ENCODE data around the gene PRDM16. TPM values are rescaled to one million over a fixed set of nuclear protein-coding genes. Genes with fewer than 3 reads are reported as not detected.

PRDM16 gene
- total RNA-seq, 1 experiment from 2014 or later: 5.3 TPM

DNA sequence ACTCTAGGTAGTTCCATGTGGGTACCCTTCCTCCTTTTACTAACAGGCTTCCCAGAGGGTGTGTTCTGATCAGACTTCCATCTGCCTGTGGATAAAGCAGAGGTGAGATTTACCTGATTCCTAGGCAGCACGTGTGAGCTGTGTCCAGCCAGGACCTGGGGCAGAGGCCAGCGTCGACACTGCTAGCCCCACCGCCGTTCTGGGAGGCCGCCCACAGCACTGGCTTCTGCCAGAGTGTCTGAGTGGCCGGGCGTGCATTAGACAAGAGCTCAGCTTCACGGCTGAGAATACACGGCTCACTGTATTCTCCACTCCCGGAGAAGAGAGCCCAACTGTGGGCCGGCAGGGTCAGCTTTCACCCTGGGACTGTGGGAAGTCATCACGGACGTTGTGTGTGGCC is 82.5 kb downstream of the PRDM16 start:
- no TSS peak for BruUV-seq (replicated peaks)
- H3K36me3 Mint-ChIP-seq (ENCODE audit: insufficient read depth, unreplicated experiment): no peaks in the 10 kb centered on the region
- no peaks in the 10 kb centered on the region for H3K4me1 Mint-ChIP-seq (ENCODE audit: low read depth, unreplicated experiment)
- ChIA-PET POLR2A (no interaction called here), CTCF (no interaction called here)
- Histone ChIP-seq H3K9me3 (no peaks in the 10 kb centered on the region), H3K4me1 (no peaks in the 10 kb centered on the region), H3K36me3 (ENCODE audit: control insufficient read depth, insufficient read depth, low read length) (no peaks in the 10 kb centered on the region), H3K27me3 (replicated peaks; ENCODE audit: control insufficient read depth, insufficient read depth, low read length) (no peaks in the 10 kb centered on the region), H3K4me3 (ENCODE audit: low read depth, low read length) (no peak overlapping the region)
- H3K4me3 Mint-ChIP-seq (ENCODE audit: unreplicated experiment): no peak overlapping the region
- H3K27ac Mint-ChIP-seq (ENCODE audit: unreplicated experiment): no peak overlapping the region
- intact Hi-C loops (cut with micrococcal nuclease; ENCODE audit: unreplicated experiment): no loop called here
- DNase-seq: no peak
- TF ChIP-seq, protein P1, sequence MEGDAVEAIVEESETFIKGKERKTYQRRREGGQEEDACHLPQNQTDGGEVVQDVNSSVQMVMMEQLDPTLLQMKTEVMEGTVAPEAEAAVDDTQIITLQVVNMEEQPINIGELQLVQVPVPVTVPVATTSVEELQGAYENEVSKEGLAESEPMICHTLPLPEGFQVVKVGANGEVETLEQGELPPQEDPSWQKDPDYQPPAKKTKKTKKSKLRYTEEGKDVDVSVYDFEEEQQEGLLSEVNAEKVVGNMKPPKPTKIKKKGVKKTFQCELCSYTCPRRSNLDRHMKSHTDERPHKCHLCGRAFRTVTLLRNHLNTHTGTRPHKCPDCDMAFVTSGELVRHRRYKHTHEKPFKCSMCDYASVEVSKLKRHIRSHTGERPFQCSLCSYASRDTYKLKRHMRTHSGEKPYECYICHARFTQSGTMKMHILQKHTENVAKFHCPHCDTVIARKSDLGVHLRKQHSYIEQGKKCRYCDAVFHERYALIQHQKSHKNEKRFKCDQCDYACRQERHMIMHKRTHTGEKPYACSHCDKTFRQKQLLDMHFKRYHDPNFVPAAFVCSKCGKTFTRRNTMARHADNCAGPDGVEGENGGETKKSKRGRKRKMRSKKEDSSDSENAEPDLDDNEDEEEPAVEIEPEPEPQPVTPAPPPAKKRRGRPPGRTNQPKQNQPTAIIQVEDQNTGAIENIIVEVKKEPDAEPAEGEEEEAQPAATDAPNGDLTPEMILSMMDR (IDR thresholded peaks at IDR 0.05; ENCODE audit: insufficient read depth in 1 of 2, low read depth in 1 of 2, low read length in 1 of 2, severe bottlenecking in 1 of 2, unreplicated experiment in 1 of 2): no peak
- H3K9me3 Mint-ChIP-seq (ENCODE audit: unreplicated experiment): no peaks in the 10 kb centered on the region
- H3K27me3 Mint-ChIP-seq (ENCODE audit: insufficient read depth, unreplicated experiment): no peaks in the 10 kb centered on the region

DNA sequence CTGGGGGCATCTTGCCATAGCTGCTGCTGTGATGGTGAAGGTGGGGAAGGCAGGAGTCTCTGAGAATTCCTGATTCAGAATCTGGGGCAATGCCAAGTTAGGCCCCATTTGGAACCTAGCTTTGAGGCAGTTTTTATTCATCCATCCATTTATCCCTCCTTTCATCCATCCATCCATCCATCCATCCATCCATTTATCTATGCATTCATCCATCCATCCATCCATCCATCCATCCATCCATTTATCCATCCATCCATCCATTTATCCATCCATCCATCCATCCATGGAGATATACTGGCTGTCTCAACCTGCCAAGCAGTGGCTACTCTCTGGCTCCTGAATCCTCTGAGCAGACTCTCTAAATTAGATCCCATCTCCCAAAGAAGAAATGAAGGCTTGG is 83.1 kb downstream of the PRDM16 start:
- no peaks in the 10 kb centered on the region for H3K9me3 ChIP-seq
- intact Hi-C loops (cut with micrococcal nuclease; ENCODE audit: unreplicated experiment): no loop called here
- no peaks in the 10 kb centered on the region for H3K4me1 ChIP-seq
- POLR2A ChIA-PET: no interaction called here
- Mint-ChIP-seq H3K36me3 (ENCODE audit: insufficient read depth, unreplicated experiment) (no peaks in the 10 kb centered on the region), H3K27me3 (ENCODE audit: insufficient read depth, unreplicated experiment) (no peaks in the 10 kb centered on the region), H3K9me3 (ENCODE audit: unreplicated experiment) (no peaks in the 10 kb centered on the region), H3K4me3 (ENCODE audit: unreplicated experiment) (no peak overlapping the region), H3K27ac (ENCODE audit: unreplicated experiment) (no peak overlapping the region), H3K4me1 (ENCODE audit: low read depth, unreplicated experiment) (no peaks in the 10 kb centered on the region)
- BruUV-seq (replicated peaks): no TSS peak
- CTCF ChIA-PET: no interaction called here
- H3K27me3 ChIP-seq (replicated peaks; ENCODE audit: control insufficient read depth, insufficient read depth, low read length): no peaks in the 10 kb centered on the region
- H3K4me3 ChIP-seq (ENCODE audit: low read depth, low read length): no peak overlapping the region
- TF ChIP-seq, protein P1 (IDR thresholded peaks at IDR 0.05; ENCODE audit: insufficient read depth in 1 of 2, low read depth in 1 of 2, low read length in 1 of 2, severe bottlenecking in 1 of 2, unreplicated experiment in 1 of 2): no peak
- no peak for DNase-seq
- no peaks in the 10 kb centered on the region for H3K36me3 ChIP-seq (ENCODE audit: control insufficient read depth, insufficient read depth, low read length)

DNA sequence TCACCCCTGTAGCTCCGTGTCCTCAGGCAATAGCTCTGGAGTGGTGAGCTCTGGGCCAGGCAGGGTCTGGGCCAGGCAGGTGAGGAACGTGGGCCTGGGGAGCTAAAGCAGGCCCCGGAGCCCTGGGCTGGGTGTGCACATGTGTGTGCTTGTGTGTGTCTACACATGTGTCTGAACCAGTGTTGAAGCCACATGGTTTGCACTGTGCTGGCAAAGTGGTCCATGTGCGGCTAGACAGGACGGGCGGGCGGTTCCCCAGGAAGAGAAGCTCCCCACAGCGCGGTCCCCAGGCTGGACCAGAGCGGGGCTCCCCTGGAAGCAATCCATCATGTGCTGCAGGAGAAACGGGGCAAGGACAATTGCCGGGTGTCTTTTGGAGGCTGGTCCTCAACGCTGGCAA is 84.2 kb downstream of the PRDM16 start:
- no peak for DNase-seq
- Histone ChIP-seq H3K4me1 (no peaks in the 10 kb centered on the region), H3K4me3 (ENCODE audit: low read depth, low read length) (no peak overlapping the region), H3K27me3 (replicated peaks; ENCODE audit: control insufficient read depth, insufficient read depth, low read length) (no peaks in the 10 kb centered on the region), H3K36me3 (ENCODE audit: control insufficient read depth, insufficient read depth, low read length) (no peaks in the 10 kb centered on the region), H3K9me3 (no peaks in the 10 kb centered on the region)
- TF ChIP-seq, protein P1 (IDR thresholded peaks at IDR 0.05; ENCODE audit: insufficient read depth in 1 of 2, low read depth in 1 of 2, low read length in 1 of 2, severe bottlenecking in 1 of 2, unreplicated experiment in 1 of 2): no peak
- intact Hi-C loops (cut with micrococcal nuclease; ENCODE audit: unreplicated experiment): no loop called here
- Mint-ChIP-seq H3K36me3 (ENCODE audit: insufficient read depth, unreplicated experiment) (no peaks in the 10 kb centered on the region), H3K27ac (ENCODE audit: unreplicated experiment) (no peak overlapping the region), H3K4me1 (ENCODE audit: low read depth, unreplicated experiment) (no peaks in the 10 kb centered on the region), H3K9me3 (ENCODE audit: unreplicated experiment) (no peaks in the 10 kb centered on the region), H3K4me3 (ENCODE audit: unreplicated experiment) (no peak overlapping the region), H3K27me3 (ENCODE audit: insufficient read depth, unreplicated experiment) (no peaks in the 10 kb centered on the region)
- no TSS peak for BruUV-seq (replicated peaks)
- CTCF ChIA-PET: no interaction called here
- POLR2A ChIA-PET: no interaction called here
